Liver (tissue), 9 donors: ENCODE data around the gene PGAP6. TPM values are rescaled to one million over a fixed set of nuclear protein-coding genes. Genes with fewer than 3 reads are reported as not detected.
"Not testable (repeated sequence)": the region's sequence is repeated elsewhere in the genome, so short reads cannot be mapped to it uniquely, and the experiment has no call there.

Experiments
- DNase-seq: peaks from one replicate; pipeline ENCODE4 v3.0.0-alpha.2; 2017; ENCODE audit warnings: low spot score
- H3K27ac ChIP-seq, 2 donors: one replicate each; pipeline ENCODE4 v1.7.0; 2013; ENCODE audit warnings: inconsistent platforms in 2 of 2, low read length in 2 of 2, control low read depth in 1 of 2, low read depth in 1 of 2, mild to moderate bottlenecking in 1 of 2
- H3K27me3 ChIP-seq, 4 donors: one replicate each; pipeline versions ENCODE4 v1.6.1 to v1.7.0; 2013; ENCODE audit warnings: low read length in 3 of 4, inconsistent platforms in 1 of 4, mild to moderate bottlenecking in 1 of 4, moderate library complexity in 1 of 4; ENCODE audit not compliant: control insufficient read depth in 4 of 4, insufficient read depth in 4 of 4
- H3K36me3 ChIP-seq, 4 donors: one replicate each; pipeline versions ENCODE4 v1.6.1 to v1.7.0; 2013; ENCODE audit warnings: low read length in 3 of 4, mild to moderate bottlenecking in 3 of 4, low read depth in 1 of 4, moderate library complexity in 1 of 4; ENCODE audit not compliant: control insufficient read depth in 4 of 4, insufficient read depth in 3 of 4
- H3K4me1 ChIP-seq, 4 donors: one replicate each; pipeline versions ENCODE4 v1.6.1 to v1.7.0; 2013; ENCODE audit warnings: low read length in 3 of 4, mild to moderate bottlenecking in 3 of 4, moderate library complexity in 1 of 4; ENCODE audit not compliant: control insufficient read depth in 4 of 4, insufficient read depth in 4 of 4
- H3K4me3 ChIP-seq, 3 donors: one replicate each; pipeline versions ENCODE4 v1.6.1 to v1.7.0; 2013; ENCODE audit warnings: low read length in 3 of 3, control low read depth in 1 of 3, low read depth in 1 of 3, mild to moderate bottlenecking in 1 of 3
- H3K9ac ChIP-seq, 2 donors: one replicate each; pipeline ENCODE4 v1.7.0; 2013; ENCODE audit warnings: low read length in 2 of 2, mild to moderate bottlenecking in 2 of 2, moderate library complexity in 2 of 2, control low read depth in 1 of 2, low read depth in 1 of 2
- H3K9me3 ChIP-seq, 4 donors: one replicate each; pipeline versions ENCODE4 v1.6.1 to v1.7.0; 2013; ENCODE audit warnings: low read length in 3 of 4; ENCODE audit not compliant: control insufficient read depth in 4 of 4
- EGR1 ChIP-seq, 2 donors: IDR thresholded peaks; 2 replicates each; pipeline ENCODE4 v1.6.1; 2016 to 2018; ENCODE audit warnings: antibody characterized with exemption in 2 of 2, low read depth in 2 of 2
- FOXA1 ChIP-seq: IDR thresholded peaks from 2 replicates; pipeline ENCODE4 v1.6.1; 2016; ENCODE audit warnings: antibody characterized with exemption
- GABPA ChIP-seq, 2 donors: IDR thresholded peaks in 1 of 2; conservative IDR thresholded peaks in 1 of 2; 2 replicates each; pipeline ENCODE4 v1.6.1; 2016; ENCODE audit warnings: antibody characterized with exemption in 2 of 2, mild to moderate bottlenecking in 1 of 2, moderate library complexity in 1 of 2
- JUND ChIP-seq, 2 donors: IDR thresholded peaks; 2 replicates each; pipeline ENCODE4 v1.6.1; 2016; ENCODE audit warnings: antibody characterized with exemption in 2 of 2
- NR2F2 ChIP-seq: IDR thresholded peaks from 2 replicates; pipeline ENCODE4 v1.6.1; 2016; ENCODE audit warnings: antibody characterized with exemption
- RAD21 ChIP-seq, 2 donors: IDR thresholded peaks; 2 replicates each; pipeline ENCODE4 v1.6.1; 2016; ENCODE audit warnings: antibody characterized with exemption in 2 of 2, mild to moderate bottlenecking in 2 of 2
- RXRA ChIP-seq, 2 donors: IDR thresholded peaks; 2 replicates each; pipeline ENCODE4 v1.6.1; 2017 to 2018; ENCODE audit warnings: antibody characterized with exemption in 2 of 2, mild to moderate bottlenecking in 1 of 2
- SP1 ChIP-seq: IDR thresholded peaks from 2 replicates; pipeline ENCODE4 v1.6.1; 2018; ENCODE audit warnings: antibody characterized with exemption, mild to moderate bottlenecking
- TAF1 ChIP-seq: conservative IDR thresholded peaks from 2 replicates; pipeline ENCODE4 v1.6.1; 2016; ENCODE audit warnings: antibody characterized with exemption, mild to moderate bottlenecking
- YY1 ChIP-seq: IDR thresholded peaks from 2 replicates; pipeline ENCODE4 v1.6.1; 2016; ENCODE audit warnings: antibody characterized with exemption, mild to moderate bottlenecking
- WGBS: extraction: QIAGEN DNeasy Blood & Tissue Kit; methylation state at CpG from one replicate; pipeline ENCODE4 v1.1.7; 2013; 5-methylcytosine and 5-hydroxymethylcytosine counted together
- polyA plus RNA-seq, 2 donors: library from polyadenylated mRNA; stranded (reverse) in 1 of 2; unstranded in 1 of 2; fragments of 200-250 nt in 1 of 2; fragments of >200 nt in 1 of 2; fragmentation: Nextera tagmentation in 1 of 2; extraction: Ambion mirVana in 1 of 2; gene quantifications; one replicate each; pipeline versions ENCODE4 v1.2.1 to v1.2.3, GENCODE V29; 2013 to 2015
- total RNA-seq, 2 donors: library from RNA; depleted of rRNA; stranded (reverse); fragments of >200 nt; gene quantifications; one replicate each; pipeline ENCODE4 v1.2.3, GENCODE V29; 2014
- TF ChIP-seq, protein P1 (sequence below): IDR thresholded peaks from 2 replicates; pipeline ENCODE4 v1.6.1; 2016; ENCODE audit warnings: antibody characterized with exemption
- TF ChIP-seq, protein P2 (sequence below): fragments of 150-350 bp; IDR thresholded peaks from 2 replicates; pipeline ENCODE4 v1.5.1; 2017; ENCODE audit warnings: improper control_type of control experiment, low read depth, low read length; ENCODE audit not compliant: missing input control
- donor health status: healthy.
- donor health status: healthy.
- donor health status: healthy.
- donor health status: healthy.
- donor health status: healthy.

The PGAP6 gene
- total and polyA plus RNA-seq, 4 donors: 18.9 to 50.5 (median 38.0) TPM

DNA sequence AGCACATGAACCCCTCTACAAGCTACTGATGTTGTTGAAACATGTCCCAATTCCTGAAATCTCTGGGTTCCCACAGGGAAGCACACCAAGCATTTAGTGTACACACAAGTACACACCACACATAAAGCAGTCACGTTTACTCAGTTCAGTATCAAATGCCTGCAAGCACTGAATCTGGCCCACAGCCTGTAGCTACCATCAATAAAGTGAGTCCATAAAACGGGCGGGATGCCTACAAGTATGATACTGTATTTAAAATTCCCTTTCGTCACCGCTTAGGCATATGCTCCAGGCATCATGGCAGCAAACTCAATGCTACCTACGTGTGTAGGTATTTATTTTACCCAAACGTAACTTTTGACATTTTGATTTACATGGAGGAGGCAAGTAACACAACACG lies 31.6 kb downstream of the PGAP6 start:
- TF ChIP-seq FOXA1: no peak
- no peak for TF ChIP-seq NR2F2
- TF ChIP-seq, protein P1, sequence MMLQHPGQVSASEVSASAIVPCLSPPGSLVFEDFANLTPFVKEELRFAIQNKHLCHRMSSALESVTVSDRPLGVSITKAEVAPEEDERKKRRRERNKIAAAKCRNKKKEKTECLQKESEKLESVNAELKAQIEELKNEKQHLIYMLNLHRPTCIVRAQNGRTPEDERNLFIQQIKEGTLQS: no peak
- no peak for TF ChIP-seq GABPA (IDR thresholded peaks at IDR 0.05 in 1 of 2, conservative IDR thresholded peaks at IDR 0.05 in 1 of 2)
- TF ChIP-seq TAF1: no peak
- Histone ChIP-seq H3K36me3 (peaks cover 0 to 9% (median 4%) of the 10 kb centered on the region in 4 donors), H3K9me3 (no peaks in the 10 kb centered on the region), H3K27me3 (no peaks in the 10 kb centered on the region), H3K9ac (no peak overlapping the region), H3K4me1 (peaks cover 3 to 11% (median 6%) of the 10 kb centered on the region in 4 donors), H3K27ac (no peak overlapping the region), H3K4me3 (no peak overlapping the region)
- no peak for DNase-seq
- 85% methylated on average over 8 of the region's 8 CpGs for WGBS

DNA sequence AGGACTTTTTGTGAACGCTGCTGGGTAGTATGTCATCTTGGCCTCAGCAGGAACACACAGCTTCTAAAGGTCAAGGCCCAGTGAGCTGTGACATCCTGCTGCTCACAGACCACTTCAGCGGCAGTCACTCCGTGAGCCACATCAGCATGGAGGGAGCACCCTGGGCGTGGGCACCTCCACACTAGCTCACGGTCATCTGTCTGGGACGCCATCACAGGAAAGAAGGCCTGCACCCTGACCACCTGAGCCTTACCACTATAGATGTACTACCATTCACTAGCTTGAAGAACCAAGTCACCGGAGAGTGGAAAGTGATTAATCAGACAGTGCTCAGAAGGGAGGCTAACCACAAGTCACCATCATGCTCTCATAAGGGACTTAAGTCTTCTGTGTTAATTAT lies 32.6 kb downstream of the PGAP6 start:
- peaks cover 0 to 12% (median 5%) of the 10 kb centered on the region in 4 donors for H3K36me3 ChIP-seq
- H3K27ac ChIP-seq: no peak overlapping the region
- H3K9me3 ChIP-seq: no peaks in the 10 kb centered on the region
- no peak overlapping the region for H3K9ac ChIP-seq
- TF ChIP-seq JUND (IDR thresholded peaks at IDR 0.05) (no peak), SP1 (no peak), RAD21 (IDR thresholded peaks at IDR 0.05) (no peak), YY1 (no peak), FOXA1 (no peak)
- no peak overlapping the region for H3K4me3 ChIP-seq
- WGBS: 83% methylated on average over 7 of the region's 7 CpGs
- DNase-seq: no peak
- H3K4me1 ChIP-seq: peaks cover 3 to 11% (median 6%) of the 10 kb centered on the region in 4 donors
- no peaks in the 10 kb centered on the region for H3K27me3 ChIP-seq

DNA sequence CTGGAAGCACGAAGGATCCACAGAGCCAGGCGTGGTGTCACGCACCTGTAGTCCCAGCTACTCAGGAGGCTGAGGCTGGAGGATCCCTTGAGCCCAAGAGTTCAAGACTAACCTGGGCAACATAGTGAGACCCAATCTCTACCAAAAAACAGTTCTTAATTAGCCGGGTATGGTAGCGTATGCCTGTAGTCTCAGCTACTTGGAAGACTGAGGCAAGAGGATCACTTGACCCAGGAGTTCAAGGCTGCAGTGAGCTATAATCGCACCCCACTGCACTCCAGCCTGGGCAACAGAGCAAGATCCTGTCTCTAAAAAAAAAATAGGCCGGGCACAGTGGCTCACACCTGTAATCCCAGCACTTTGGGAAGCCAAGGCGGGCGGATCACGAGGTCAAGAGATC lies 33.3 kb downstream of the PGAP6 start:
- 97% methylated on average over 10 of the region's 10 CpGs for whole genome bisulfite sequencing
- not testable (repeated sequence) for H3K4me3 ChIP-seq, H3K27me3 ChIP-seq, H3K9me3 ChIP-seq, H3K9ac ChIP-seq, DNase-seq, H3K27ac ChIP-seq
- H3K4me1 ChIP-seq: peaks cover 3 to 10% (median 6%) of the 10 kb centered on the region in 4 donors
- peaks cover 0 to 12% (median 5%) of the 10 kb centered on the region in 4 donors for H3K36me3 ChIP-seq

DNA sequence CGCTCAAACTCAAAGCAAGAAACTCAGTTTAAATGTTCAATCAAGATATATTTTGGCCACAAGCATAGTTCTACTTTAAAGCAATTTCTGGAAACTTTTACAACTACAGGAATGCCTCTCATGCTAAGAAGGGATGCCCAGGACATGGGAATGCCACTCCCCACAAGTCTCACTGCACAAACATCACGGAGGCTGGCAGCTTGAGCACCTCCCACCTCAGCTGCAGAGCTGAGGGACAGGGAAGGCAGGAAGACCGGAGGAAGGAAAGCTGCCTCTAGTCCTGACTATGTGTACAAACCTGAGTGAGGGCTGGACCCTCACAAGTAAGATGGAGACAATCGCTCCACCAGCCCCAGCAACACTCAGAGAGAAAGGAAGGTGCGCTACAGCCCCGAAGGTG lies 34.6 kb downstream of the PGAP6 start:
- WGBS: 95% methylated on average over 6 of the region's 6 CpGs
- no peak overlapping the region for H3K27ac ChIP-seq
- DNase-seq: no peak
- no peaks in the 10 kb centered on the region for H3K27me3 ChIP-seq
- H3K9me3 ChIP-seq: no peaks in the 10 kb centered on the region
- no peak overlapping the region for H3K9ac ChIP-seq
- H3K4me3 ChIP-seq: no peak overlapping the region
- peaks cover 0 to 12% (median 5%) of the 10 kb centered on the region in 4 donors for H3K36me3 ChIP-seq
- TF ChIP-seq YY1: no peak
- TF ChIP-seq SP1: no peak
- no peak for TF ChIP-seq JUND (IDR thresholded peaks at IDR 0.05)
- peaks cover 3 to 5% (median 4%) of the 10 kb centered on the region in 4 donors for H3K4me1 ChIP-seq

DNA sequence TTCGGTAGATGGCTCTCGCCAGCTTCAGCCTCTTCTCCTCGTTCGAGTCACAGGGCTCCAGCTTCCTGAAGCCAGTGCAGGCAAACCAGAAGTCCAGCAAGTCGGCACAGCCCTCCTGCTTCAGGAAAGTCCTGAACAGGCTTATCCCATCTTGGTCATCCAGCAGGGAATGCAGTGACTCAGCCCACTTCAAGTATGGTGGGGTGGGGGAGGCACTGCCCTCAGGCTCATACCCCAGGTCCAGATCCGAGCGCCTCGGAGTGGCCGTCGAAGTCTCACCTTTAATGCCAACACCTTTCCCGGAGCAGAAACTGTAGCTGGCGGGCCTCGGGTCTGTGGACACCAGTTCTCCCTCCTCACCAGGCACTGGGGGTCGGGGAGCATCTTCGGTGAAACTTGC lies 35.2 kb downstream of the PGAP6 start:
- Histone ChIP-seq H3K27ac (no peak overlapping the region), H3K4me1 (peaks cover 0 to 4% (median 2%) of the 10 kb centered on the region in 4 donors), H3K36me3 (peaks cover 0 to 12% (median 5%) of the 10 kb centered on the region in 4 donors), H3K9me3 (no peaks in the 10 kb centered on the region), H3K4me3 (no peak overlapping the region), H3K27me3 (no peaks in the 10 kb centered on the region), H3K9ac (no peak overlapping the region)
- no peak for TF ChIP-seq EGR1 (IDR thresholded peaks at IDR 0.05; ENCODE audit: low read depth in 2 of 2)
- TF ChIP-seq, protein P2, sequence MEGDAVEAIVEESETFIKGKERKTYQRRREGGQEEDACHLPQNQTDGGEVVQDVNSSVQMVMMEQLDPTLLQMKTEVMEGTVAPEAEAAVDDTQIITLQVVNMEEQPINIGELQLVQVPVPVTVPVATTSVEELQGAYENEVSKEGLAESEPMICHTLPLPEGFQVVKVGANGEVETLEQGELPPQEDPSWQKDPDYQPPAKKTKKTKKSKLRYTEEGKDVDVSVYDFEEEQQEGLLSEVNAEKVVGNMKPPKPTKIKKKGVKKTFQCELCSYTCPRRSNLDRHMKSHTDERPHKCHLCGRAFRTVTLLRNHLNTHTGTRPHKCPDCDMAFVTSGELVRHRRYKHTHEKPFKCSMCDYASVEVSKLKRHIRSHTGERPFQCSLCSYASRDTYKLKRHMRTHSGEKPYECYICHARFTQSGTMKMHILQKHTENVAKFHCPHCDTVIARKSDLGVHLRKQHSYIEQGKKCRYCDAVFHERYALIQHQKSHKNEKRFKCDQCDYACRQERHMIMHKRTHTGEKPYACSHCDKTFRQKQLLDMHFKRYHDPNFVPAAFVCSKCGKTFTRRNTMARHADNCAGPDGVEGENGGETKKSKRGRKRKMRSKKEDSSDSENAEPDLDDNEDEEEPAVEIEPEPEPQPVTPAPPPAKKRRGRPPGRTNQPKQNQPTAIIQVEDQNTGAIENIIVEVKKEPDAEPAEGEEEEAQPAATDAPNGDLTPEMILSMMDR: no peak
- no peak for TF ChIP-seq SP1
- TF ChIP-seq JUND (IDR thresholded peaks at IDR 0.05): no peak
- TF ChIP-seq RXRA (IDR thresholded peaks at IDR 0.05): no peak
- no peak for TF ChIP-seq NR2F2
- TF ChIP-seq FOXA1: no peak
- 95% methylated on average over 15 of the region's 15 CpGs for WGBS
- DNase-seq: no peak
